LNCAP (cell line): ENCODE results near the gene CDS1.

Source experiments
- CTCF ChIP-seq: fragments of 450-650 bp; IDR thresholded peaks from 2 replicates; pipeline ENCODE4 v1.5.1; 2017; ENCODE audit warnings: mild to moderate bottlenecking

CDS1 gene

GRCh38 chr4:84615355-84615754 lies 32.4 kb downstream of the CDS1 start:
- no peak for TF ChIP-seq CTCF

GRCh38 chr4:84622959-84623358 lies 40.0 kb downstream of the CDS1 start:
- no peak for TF ChIP-seq CTCF

- no peak for TF ChIP-seq CTCF
These were observed 40.7 kb downstream of the CDS1 start for GRCh38 chr4:84623661-84624060.

GRCh38 chr4:84626673-84627072 lies 43.7 kb downstream of the CDS1 start:
- no peak for TF ChIP-seq CTCF

- no peak for TF ChIP-seq CTCF
These were observed 48.6 kb downstream of the CDS1 start for GRCh38 chr4:84631573-84631972.

GRCh38 chr4:84632092-84632491 lies 49.2 kb downstream of the CDS1 start:
- TF ChIP-seq CTCF = no peak

- TF ChIP-seq CTCF = no peak
These were observed 52.0 kb downstream of the CDS1 start for GRCh38 chr4:84634961-84635360.

- TF ChIP-seq CTCF = no peak
These were observed 55.2 kb downstream of the CDS1 start for GRCh38 chr4:84638092-84638491.
